Adipocyte (in vitro differentiated cells): Measurements from ENCODE around the gene FES.

Experiments used
- DNase-seq: peaks from one replicate; pipeline ENCODE4 v3.0.0-alpha.2; 2015; ENCODE audit warnings: low read depth
- H3K27me3 ChIP-seq: replicated peaks from 2 replicates; pipeline ENCODE4 v1.7.0; 2013; ENCODE audit warnings: mild to moderate bottlenecking, low read length, moderate library complexity; ENCODE audit not compliant: control insufficient read depth, insufficient read depth
- H3K36me3 ChIP-seq: 2 replicates; pipeline ENCODE4 v1.7.0; 2013; ENCODE audit warnings: low read length, mild to moderate bottlenecking, moderate library complexity; ENCODE audit not compliant: control insufficient read depth, insufficient read depth, severe bottlenecking
- H3K4me1 ChIP-seq: 2 replicates; pipeline ENCODE4 v1.7.0; 2013; ENCODE audit warnings: mild to moderate bottlenecking, low read length, moderate library complexity; ENCODE audit not compliant: control insufficient read depth, insufficient read depth
- H3K4me3 ChIP-seq: 2 replicates; pipeline ENCODE4 v1.7.0; 2013; ENCODE audit warnings: mild to moderate bottlenecking, low read length, moderate library complexity
- H3K9ac ChIP-seq: 2 replicates; pipeline ENCODE4 v1.7.0; 2013; ENCODE audit warnings: mild to moderate bottlenecking, low read length, moderate library complexity
- H3K9me3 ChIP-seq: 2 replicates; pipeline ENCODE4 v1.7.0; 2013; ENCODE audit warnings: mild to moderate bottlenecking, low read length, moderate library complexity; ENCODE audit not compliant: control insufficient read depth

FES gene

GRCh38 chr15:90862964-90863778 is 21.1 kb upstream of the FES start:
- Histone ChIP-seq H3K9ac (peak overlapping the region; percentile 20), H3K4me3 (no peak overlapping the region), H3K36me3 (no peaks in the 10 kb centered on the region), H3K27me3 (no peaks in the 10 kb centered on the region), H3K4me1 (peaks cover 25% of the 10 kb centered on the region), H3K9me3 (no peaks in the 10 kb centered on the region)
- DNase-seq: peak; percentile 76

DNA sequence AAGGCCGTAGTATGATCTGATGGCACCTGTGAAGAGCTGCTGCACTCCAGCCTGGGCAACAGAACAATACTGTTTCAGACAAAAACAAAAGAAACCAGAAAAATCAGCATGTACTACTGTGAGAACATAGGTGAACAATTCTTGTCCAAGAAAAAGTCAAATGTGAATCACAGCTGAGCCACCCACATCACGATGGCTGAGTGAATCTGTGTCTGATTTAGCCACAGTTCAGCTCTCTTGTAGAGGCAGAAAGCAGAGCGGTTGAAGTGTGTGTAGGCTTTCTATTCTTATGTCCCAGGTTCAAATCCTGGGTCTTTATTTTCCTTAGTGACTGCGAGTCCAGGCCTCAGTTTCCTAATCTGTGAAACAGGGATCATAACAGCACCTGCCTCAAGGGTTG is 20.3 kb upstream of the FES start:
- Histone ChIP-seq H3K4me1 (peaks cover 27% of the 10 kb centered on the region), H3K9ac (peak overlapping the region; percentile 20), H3K9me3 (no peaks in the 10 kb centered on the region), H3K27me3 (no peaks in the 10 kb centered on the region), H3K36me3 (no peaks in the 10 kb centered on the region), H3K4me3 (no peak overlapping the region)
- DNase-seq: no peak

GRCh38 chr15:90864507-90864906 is 19.8 kb upstream of the FES start:
- Histone ChIP-seq H3K4me3 (no peak overlapping the region), H3K36me3 (no peaks in the 10 kb centered on the region), H3K9ac (no peak overlapping the region), H3K27me3 (no peaks in the 10 kb centered on the region), H3K9me3 (no peaks in the 10 kb centered on the region), H3K4me1 (peaks cover 29% of the 10 kb centered on the region)
- no peak for DNase-seq

DNA sequence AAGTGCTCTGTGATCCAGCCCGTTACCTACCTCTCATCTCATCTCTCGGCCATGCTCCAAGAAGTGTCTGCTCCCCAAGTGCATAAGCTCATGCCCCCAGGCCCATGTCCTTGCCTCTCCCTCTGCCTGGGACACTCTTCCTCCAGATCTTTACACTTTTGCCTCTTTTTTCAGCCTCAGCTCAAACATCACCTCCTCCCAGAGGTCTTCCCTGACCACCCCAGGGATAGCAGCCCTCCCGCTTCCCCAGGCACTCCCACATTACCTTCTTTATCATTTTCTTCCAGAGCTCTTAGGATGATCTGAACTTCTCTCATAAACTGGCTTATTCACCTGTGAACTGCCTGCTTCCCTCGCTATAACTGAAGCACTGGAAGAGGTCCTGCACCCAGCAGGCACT is 18.6 kb upstream of the FES start:
- H3K4me1 ChIP-seq: peaks cover 37% of the 10 kb centered on the region
- no peaks in the 10 kb centered on the region for H3K9me3 ChIP-seq
- no peak overlapping the region for H3K9ac ChIP-seq
- DNase-seq: no peak
- no peaks in the 10 kb centered on the region for H3K27me3 ChIP-seq
- H3K36me3 ChIP-seq: no peaks in the 10 kb centered on the region
- H3K4me3 ChIP-seq: no peak overlapping the region

DNA sequence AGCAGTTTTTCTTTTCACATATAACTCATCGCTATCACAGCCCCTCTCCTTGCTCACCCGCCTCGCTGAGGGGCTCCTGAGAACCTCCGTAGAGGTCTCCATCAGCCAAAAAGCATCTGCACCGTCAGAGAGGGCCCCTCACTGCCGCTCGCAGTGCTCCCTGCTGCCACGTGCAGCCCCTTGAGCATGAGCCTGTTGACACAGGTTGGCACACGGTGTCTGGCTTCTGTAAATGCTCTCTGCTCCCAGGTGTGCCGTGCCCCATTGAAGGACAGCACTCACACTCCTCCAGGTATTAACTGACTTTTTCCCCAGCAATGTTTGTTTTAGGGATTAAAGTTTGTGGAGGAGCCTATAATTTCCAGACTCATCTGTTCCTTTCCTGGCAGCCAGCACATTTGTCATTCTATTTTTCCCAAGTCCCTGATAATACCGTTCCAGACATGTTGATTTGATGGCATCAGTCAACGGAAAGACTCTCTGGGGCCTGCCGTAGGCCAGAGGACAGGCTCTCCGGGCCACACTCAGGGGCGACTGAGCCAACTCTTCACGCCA is 18.1 kb upstream of the FES start:
- Histone ChIP-seq H3K36me3 (no peaks in the 10 kb centered on the region), H3K9me3 (no peaks in the 10 kb centered on the region), H3K4me3 (no peak overlapping the region), H3K27me3 (no peaks in the 10 kb centered on the region), H3K4me1 (peaks cover 40% of the 10 kb centered on the region), H3K9ac (no peak overlapping the region)
- DNase-seq: no peak

- no peak for DNase-seq
- Histone ChIP-seq H3K4me3 (no peak overlapping the region), H3K27me3 (no peaks in the 10 kb centered on the region), H3K9ac (no peak overlapping the region), H3K4me1 (peaks cover 40% of the 10 kb centered on the region), H3K36me3 (no peaks in the 10 kb centered on the region), H3K9me3 (no peaks in the 10 kb centered on the region)
Observed at GRCh38 chr15:90866800-90867199, 17.5 kb upstream of the FES start.

DNA sequence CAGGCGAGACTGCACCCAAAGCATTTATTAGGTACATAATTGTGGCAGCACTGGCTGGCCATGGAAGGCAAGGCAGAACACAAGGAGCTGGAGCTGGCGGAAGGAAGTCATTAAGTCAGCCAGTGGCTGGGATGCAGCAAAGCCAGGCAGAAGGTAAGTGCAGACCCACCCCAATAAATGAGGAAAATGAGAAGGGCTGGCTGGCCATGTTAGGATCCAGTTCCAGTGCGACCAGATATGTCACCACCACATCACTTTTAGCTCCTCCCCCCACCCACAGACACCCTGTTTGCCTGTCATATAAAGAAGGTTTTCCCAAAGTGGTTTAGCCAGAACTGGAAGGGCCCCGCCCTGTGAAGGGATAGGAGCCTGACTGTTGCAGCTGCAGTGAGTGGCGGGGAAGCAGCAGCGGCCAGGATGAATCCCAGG is 16.0 kb upstream of the FES start, which contains the start of gene FURIN:
Gene FURIN, plus strand, starts transcription at position 328 of the 429 bp plus-strand sequence. CDS start 7,153 bp downstream, outside the sequence.
- Histone ChIP-seq H3K27me3 (no peaks in the 10 kb centered on the region), H3K9ac (peak within 1 kb of the TSS; percentile 99), H3K4me3 (no peak within 1 kb of the TSS), H3K9me3 (no peaks in the 10 kb centered on the region), H3K4me1 (peaks cover 41% of the 10 kb centered on the region), H3K36me3 (no peaks in the 10 kb centered on the region)
- no peak for DNase-seq

GRCh38 chr15:90869140-90869541 is 15.2 kb upstream of the FES start:
- Histone ChIP-seq H3K27me3 (no peaks in the 10 kb centered on the region), H3K9me3 (no peaks in the 10 kb centered on the region), H3K4me1 (peaks cover 41% of the 10 kb centered on the region), H3K36me3 (no peaks in the 10 kb centered on the region), H3K4me3 (no peak overlapping the region), H3K9ac (peak overlapping the region; percentile 99)
- DNase-seq: no peak

GRCh38 chr15:90869601-90870353 is 14.5 kb upstream of the FES start:
- Histone ChIP-seq H3K9me3 (no peaks in the 10 kb centered on the region), H3K4me3 (peak overlapping the region; percentile 94), H3K27me3 (no peaks in the 10 kb centered on the region), H3K36me3 (no peaks in the 10 kb centered on the region), H3K9ac (peak overlapping the region; percentile 99), H3K4me1 (peaks cover 44% of the 10 kb centered on the region)
- peak; percentile 85 for DNase-seq

GRCh38 chr15:90870354-90871138 is 13.8 kb upstream of the FES start:
- peaks cover 44% of the 10 kb centered on the region for H3K4me1 ChIP-seq
- no peaks in the 10 kb centered on the region for H3K9me3 ChIP-seq
- peak overlapping the region; percentile 99 for H3K9ac ChIP-seq
- H3K4me3 ChIP-seq: peak overlapping the region; percentile 94
- peaks cover under 1% of the 10 kb centered on the region for H3K36me3 ChIP-seq
- no peaks in the 10 kb centered on the region for H3K27me3 ChIP-seq
- DNase-seq: peak; percentile 13
